Fibroblast of villous mesenchyme (primary cell): ENCODE measurements around the gene DCAF8L2. TPM values are rescaled to one million over a fixed set of nuclear protein-coding genes. Genes with fewer than 3 reads are reported as not detected.
"Not testable (repeated sequence)": the region's sequence is repeated elsewhere in the genome, so short reads cannot be mapped to it uniquely, and the experiment has no call there.

ENCODE experiments used
- DNase-seq: peaks from one replicate; pipeline ENCODE4 v3.0.0-alpha.2; 2010; ENCODE audit warnings: low read depth
- H3K4me3 ChIP-seq: 2 replicates; pipeline ENCODE4 v1.5.1; 2011; ENCODE audit warnings: low read depth, mild to moderate bottlenecking, low read length
- total RNA-seq: library from RNA; depleted of rRNA; stranded (reverse); fragments of >200 nt; gene quantifications from 2 replicates; pipeline ENCODE4 v1.2.3, GENCODE V29; 2012
- TF ChIP-seq, protein P1 (sequence below): IDR thresholded peaks from 2 replicates; pipeline ENCODE4 v1.5.1; 2012; ENCODE audit warnings: low read depth, mild to moderate bottlenecking, low read length; ENCODE audit not compliant: insufficient read depth

The DCAF8L2 gene
- total RNA-seq, 1 donor, result not detected

- TF ChIP-seq, protein P1, sequence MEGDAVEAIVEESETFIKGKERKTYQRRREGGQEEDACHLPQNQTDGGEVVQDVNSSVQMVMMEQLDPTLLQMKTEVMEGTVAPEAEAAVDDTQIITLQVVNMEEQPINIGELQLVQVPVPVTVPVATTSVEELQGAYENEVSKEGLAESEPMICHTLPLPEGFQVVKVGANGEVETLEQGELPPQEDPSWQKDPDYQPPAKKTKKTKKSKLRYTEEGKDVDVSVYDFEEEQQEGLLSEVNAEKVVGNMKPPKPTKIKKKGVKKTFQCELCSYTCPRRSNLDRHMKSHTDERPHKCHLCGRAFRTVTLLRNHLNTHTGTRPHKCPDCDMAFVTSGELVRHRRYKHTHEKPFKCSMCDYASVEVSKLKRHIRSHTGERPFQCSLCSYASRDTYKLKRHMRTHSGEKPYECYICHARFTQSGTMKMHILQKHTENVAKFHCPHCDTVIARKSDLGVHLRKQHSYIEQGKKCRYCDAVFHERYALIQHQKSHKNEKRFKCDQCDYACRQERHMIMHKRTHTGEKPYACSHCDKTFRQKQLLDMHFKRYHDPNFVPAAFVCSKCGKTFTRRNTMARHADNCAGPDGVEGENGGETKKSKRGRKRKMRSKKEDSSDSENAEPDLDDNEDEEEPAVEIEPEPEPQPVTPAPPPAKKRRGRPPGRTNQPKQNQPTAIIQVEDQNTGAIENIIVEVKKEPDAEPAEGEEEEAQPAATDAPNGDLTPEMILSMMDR, result no peak
- no peak for DNase-seq
- no peak overlapping the region for H3K4me3 ChIP-seq
Measured at GRCh38 chrX:27746516-27746915, 156.4 kb downstream of the DCAF8L2 start.

GRCh38 chrX:27750298-27750697, 160.2 kb downstream of the DCAF8L2 start:
- H3K4me3 ChIP-seq, DNase-seq: not testable (repeated sequence)

DNA sequence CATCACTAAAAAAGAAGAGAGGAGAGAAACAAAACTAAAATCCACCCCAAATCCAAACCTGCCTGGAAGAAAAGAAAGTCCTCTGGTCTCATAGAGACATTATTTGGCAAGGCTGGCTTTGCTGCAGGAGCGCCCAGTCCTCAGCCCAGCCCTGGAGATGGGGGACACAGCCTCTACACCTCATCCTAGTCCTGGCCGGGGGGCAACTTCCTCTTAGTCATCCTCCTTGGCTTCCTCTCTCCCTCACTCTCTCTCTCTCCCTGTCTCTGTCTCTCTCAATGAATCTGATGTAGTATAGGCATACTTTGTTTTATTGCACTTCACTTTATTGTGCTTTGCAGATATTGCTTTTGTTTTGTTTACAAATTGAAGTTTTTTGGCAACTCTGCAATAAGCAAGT, 161.8 kb downstream of the DCAF8L2 start:
- no peak overlapping the region for H3K4me3 ChIP-seq
- TF ChIP-seq, protein P1, result no peak
- DNase-seq, result no peak

DNA sequence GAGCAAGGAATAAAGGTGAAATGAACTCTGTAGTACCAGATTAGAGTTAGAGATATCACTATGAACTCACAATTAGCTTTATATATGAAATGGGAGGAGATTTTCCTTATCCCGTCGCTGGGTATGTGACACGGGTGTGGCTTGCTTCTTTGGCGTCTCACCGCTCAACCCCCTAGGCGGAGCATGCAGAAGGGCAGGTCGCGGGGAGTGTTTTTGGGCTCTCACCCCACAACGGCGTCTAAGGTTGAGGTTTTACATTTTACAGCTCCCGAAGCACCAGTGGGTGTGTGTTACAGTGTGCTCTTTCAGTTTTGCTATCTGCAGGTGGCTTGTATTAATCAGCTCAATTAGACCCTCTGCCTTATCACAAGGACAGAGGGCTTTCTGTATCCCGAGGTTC, 175.6 kb downstream of the DCAF8L2 start:
- no peak for DNase-seq
- TF ChIP-seq, protein P1, result no peak
- no peak overlapping the region for H3K4me3 ChIP-seq

DNA sequence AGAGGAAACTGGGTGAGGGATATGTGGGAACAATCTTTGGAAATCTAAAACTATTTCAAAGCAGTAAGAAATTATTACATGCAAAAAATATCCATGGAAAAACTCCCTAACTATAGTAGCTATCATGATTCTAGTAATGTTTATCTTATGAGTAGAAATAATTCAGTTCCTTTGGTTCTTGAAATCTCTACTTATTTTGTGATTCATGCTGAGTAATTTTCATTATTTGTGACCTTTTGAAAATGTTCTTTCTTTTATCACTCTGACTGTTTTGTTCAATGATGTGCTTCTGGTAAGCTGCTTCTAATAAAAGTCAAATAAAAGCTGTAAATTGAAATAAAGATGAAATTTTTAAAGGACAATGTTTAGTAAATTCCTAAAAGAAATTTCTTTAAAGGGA, 177.2 kb downstream of the DCAF8L2 start:
- TF ChIP-seq, protein P1, result no peak
- DNase-seq, result no peak
- no peak overlapping the region for H3K4me3 ChIP-seq

- no peak for DNase-seq
- TF ChIP-seq, protein P1, result no peak
Measured at GRCh38 chrX:27775984-27776383, 185.8 kb downstream of the DCAF8L2 start.

GRCh38 chrX:27796640-27797257, 206.6 kb downstream of the DCAF8L2 start:
- TF ChIP-seq, protein P1, result no peak
- DNase-seq, result no peak
- no peak overlapping the region for H3K4me3 ChIP-seq

More at GRCh38 chrX:27775984-27776383, 185.8 kb downstream of the DCAF8L2 start:
- no peak overlapping the region for H3K4me3 ChIP-seq
